EH (cell line): Measurements from ENCODE around the gene PPFIBP1.

Experiments used
- DNase-seq: peaks from one replicate; pipeline ENCODE4 v3.0.0-alpha.2; 2015; ENCODE audit warnings: low read depth

PPFIBP1 gene

DNA sequence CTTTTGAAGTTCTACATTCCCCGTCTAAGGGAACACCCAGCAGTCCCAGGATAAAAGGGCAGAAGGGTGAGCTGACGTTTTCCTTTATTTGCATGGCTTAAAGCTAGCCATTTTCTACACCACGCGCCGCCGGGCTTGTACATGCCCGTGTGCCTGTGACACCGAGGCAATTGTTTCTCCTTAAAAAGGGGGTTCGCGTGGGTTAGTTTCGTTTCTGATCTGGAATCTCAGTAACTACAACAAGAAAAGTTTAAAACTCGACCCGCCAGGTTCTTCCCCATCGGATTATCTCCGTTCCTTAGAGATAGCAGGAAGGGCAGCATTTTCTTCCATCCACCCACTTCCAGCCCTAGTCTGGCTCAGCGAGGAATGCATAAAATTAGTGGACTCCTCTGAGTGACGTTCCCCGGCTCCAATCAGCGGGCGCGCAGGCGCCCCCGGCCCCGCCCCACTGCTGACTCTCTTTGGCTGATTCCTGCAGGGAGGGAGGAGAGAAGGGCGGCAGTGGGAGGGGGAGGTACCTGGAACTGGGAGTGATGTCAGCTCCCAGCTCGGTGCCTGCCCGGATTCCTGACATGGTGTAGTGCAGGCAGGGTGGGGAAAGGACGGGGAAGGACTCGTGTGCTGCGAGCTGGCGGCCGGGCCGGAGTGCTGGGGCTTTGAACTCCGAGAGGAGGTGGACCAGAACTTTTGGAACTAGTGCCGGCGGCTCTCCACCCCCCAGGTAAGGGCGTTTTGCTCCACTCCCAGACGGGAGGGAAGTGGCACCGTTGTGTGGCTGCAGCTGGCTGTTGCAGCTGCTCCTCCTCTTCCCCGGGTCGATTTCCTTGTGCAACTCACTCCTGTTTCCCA lies at the start of gene PPFIBP1:
PPFIBP1 (plus strand) TSS at position 565 of the 852 bp plus-strand sequence. CDS start 109,191 bp downstream, outside the sequence.
- DNase-seq = peak; percentile 98

DNA sequence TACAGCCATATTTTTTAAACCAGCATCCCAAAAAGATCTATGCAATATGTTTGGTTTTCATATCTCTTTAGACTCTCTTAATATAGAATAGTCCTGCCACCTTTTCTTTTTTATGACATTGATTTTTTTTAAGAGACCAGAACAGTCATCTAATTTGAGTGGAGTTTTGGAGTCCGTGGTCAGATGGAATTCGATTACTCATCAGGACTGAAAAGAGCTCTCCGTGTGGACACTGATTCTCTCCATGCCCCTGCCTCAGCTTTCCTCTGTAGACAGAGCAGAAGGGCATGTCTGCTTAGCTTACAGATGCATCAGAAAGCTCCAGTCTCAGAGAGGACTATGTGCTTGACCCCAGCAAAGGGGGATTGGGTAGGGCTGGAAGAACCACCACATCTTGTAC lies 49.7 kb upstream of the PPFIBP1 start:
- peak; percentile 91 for DNase-seq

DNA sequence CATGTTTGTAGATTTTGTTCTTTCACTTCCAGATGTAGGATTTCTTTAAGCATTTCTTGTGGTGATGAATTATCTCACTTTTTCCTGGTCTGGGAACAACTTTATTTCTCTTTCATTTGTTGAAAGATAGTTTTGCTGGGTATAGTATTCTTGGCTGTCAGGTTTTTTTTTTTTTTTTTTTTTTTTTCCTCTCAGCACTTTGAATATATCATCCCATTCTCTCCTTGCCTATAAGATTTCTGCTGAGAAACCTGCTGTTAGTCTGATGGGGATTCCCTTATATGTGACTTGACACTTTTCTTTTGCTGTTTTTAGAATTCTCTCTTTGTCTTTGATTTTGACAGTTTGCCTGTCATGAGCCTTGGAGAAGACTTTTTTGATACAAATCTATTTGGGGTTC lies 47.0 kb upstream of the PPFIBP1 start:
- no peak for DNase-seq

- DNase-seq = no peak
Observed at GRCh38 chr12:27478949-27479348, 45.1 kb upstream of the PPFIBP1 start.

GRCh38 chr12:27480016-27480415 lies 44.0 kb upstream of the PPFIBP1 start:
- no peak for DNase-seq

GRCh38 chr12:27486961-27487360 lies 37.0 kb upstream of the PPFIBP1 start:
- DNase-seq = peak; percentile 41

DNA sequence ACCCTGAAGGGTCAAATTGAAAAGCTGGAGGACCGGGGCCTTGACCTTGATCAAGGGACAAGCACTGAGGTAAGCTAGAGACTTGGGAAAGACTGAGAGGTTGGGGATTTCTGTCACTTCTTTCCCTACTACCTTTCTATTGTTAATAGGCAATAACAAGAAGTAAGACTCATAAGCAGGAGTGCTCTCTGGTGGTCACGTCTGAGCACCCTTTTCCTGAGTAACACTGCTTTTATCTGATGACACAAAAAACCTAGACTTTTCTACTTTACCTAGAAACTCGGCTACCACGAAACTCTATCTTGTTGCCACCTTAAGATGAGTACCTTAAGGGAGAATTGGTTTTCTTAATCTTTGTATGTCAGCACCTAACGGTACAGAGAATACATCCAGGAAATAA lies 35.5 kb upstream of the PPFIBP1 start:
- no peak for DNase-seq

DNA sequence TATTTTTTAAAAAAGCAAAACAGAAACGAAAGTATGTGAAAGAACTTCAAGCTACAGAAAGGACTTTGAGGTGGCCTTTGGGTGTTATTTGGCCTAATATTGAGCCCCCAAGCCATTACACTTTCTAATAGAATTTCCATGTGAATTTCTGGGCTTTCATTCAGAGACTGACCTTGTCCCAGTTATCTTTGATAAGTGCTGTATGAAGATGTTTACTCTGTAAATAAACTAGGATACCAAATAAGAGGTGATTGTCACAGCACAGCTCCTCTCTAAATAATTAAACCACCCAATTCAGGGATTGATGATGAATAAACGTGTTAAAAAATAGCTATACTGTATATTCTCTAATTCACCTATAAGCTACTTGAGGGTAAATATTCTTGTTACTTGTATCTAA lies 32.8 kb upstream of the PPFIBP1 start:
- DNase-seq = no peak

DNA sequence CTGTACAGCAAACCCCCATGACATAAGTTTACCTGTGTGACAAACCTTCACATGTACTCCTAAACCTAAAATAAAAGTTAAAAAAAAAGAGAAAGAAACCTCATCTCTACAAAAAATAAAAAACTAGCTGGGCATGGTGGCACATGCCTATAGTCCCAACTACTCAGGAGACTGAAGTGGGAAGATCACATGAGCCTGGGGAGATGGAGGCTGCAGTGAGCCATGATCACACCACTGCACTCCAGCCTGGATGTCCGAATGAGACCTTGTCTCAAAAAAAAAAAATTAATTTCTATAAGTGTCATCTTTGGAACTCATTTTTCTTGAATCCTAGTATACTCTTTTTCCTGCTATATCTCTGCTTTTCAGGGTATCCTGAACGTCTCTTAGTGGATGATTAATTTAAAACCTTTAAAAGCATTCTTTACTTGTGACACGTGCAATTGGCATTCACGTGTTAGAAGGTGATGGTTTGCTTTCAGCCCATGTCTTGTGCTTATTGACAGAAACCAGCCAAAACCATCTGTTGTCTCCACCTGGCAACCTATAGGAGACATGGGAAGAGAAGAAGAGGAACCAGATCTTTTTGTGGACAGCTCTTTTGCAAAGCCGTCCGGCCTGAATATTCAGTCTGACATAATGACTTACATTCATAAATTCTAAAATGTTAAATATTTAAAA lies 30.6 kb upstream of the PPFIBP1 start:
- peak; percentile 33 for DNase-seq

GRCh38 chr12:27497446-27497845 lies 26.6 kb upstream of the PPFIBP1 start:
- no peak for DNase-seq

DNA sequence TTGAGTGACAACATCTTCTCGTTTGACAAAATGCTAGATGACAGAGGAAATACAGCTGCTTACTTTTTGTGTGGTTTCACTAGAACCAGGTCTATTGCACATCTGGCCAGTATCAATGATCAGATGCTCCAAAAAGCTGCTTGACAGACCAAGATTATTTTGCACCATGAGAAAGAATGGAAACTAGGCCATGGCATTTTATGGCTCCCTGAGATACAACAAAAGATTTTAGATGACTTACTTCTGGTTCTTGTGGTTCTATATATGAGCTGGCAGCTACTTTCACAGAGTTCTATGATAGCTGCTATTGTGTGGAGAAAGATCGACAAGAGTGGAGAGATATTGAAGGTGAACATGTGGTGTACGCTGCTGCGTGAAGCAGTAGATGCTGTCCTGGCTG lies 25.9 kb upstream of the PPFIBP1 start:
- no peak for DNase-seq

GRCh38 chr12:27498761-27499160 lies 25.2 kb upstream of the PPFIBP1 start:
- DNase-seq = peak; percentile 40

GRCh38 chr12:27499377-27499776 lies 24.6 kb upstream of the PPFIBP1 start:
- DNase-seq = no peak

GRCh38 chr12:27500546-27500945 lies 23.5 kb upstream of the PPFIBP1 start:
- no peak for DNase-seq

DNA sequence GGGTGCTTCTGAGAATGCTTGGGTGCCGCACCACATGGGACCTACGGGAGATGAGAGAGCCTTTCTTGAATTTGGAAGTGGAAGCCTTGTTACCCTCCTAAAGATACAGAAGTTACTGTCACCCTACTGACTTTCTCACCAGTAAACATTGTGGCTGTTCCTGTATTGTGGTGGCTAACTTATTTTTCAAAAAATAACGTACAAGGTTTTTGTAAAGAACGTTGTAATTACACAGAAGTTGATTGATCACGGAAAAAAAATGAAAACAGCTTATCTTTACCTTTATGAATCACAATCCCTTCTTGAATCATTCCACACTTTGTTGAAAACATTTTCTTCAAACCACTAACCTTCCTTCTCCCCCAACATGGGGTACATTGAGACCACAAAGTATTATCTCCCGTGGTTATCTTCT lies 22.0 kb upstream of the PPFIBP1 start:
- DNase-seq = no peak

GRCh38 chr12:27504507-27504906 lies 19.5 kb upstream of the PPFIBP1 start:
- DNase-seq = peak; percentile 49

GRCh38 chr12:27505109-27505508 lies 18.9 kb upstream of the PPFIBP1 start:
- DNase-seq = peak; percentile 75

DNA sequence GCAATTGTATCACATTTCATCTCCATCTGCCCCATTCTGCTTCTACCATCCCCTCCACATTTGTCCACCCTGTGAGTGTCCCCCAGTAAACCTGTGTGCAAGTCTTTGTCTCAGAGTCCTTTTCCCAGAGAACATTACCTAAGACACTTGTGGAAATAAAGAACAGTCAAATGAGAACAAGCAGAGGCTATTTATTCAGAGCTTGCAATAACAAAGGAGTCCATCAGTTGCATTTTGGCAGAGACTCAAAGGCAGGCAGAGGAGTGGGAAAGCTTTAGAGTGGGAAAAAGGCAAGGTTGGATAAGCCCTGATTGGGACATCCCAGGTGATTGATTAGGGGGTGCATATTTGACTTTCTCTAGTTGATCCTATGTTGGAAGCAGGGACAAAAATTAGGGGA lies 18.2 kb upstream of the PPFIBP1 start:
- DNase-seq = no peak

DNA sequence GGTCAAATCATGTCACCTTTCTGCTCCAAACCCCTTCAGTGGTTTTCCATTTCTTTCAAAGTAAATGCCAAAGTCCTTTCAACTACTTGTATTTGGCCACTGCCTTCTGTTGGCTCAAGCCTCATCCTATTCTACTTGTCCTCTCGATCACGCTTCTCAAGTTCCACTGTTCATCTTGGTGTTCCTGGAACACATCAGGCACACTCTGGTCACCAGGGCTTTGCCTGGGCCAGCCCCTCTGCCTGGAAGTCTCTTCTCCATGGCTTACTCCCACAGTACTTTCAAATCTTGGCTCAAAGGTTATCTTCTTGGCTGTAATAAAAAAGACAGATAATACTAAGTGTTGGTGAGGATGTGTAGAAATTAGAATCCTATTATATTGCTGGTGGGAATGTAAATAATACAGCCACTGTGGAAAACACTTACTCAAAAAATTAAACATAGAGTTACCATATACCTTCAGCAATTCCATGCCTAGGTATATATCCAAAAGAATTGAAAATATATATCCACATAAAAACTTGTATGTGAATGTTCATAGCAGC lies 17.3 kb upstream of the PPFIBP1 start:
- DNase-seq = no peak

GRCh38 chr12:27508736-27509431 lies 15.1 kb upstream of the PPFIBP1 start:
- no peak for DNase-seq

GRCh38 chr12:27511031-27511722 lies 12.8 kb upstream of the PPFIBP1 start:
- no peak for DNase-seq

GRCh38 chr12:27511723-27512045 lies 12.3 kb upstream of the PPFIBP1 start:
- no peak for DNase-seq
